ENCODE data around the gene SPTLC3. TPM values are rescaled to one million over a fixed set of nuclear protein-coding genes. Genes with fewer than 3 reads are reported as not detected.

The SPTLC3 gene
- total RNA-seq, 3 donors from 2014 or later: 0.16 to 0.71 (median 0.23) TPM

DNA sequence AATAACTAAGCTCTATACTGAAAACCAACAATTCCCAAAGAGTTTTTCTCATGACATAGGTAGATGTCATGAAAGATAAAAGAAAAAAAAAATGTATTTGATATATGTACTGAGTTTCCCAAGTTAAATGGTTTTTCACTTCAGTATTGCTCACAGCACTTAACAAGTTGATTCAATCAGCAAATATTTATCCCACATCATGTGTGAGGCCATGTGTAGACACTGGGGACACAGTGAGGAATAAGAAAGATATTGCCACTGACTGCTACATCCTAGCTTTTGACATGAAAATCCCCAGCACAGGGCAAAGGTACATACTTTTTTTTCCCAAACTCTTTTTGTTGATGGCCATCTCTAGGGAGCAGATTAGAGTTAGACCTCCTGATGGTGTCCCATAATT is 25.3 kb downstream of the SPTLC3 start:
- no peak overlapping the region for H3K4me3 Mint-ChIP-seq
- no peaks in the 10 kb centered on the region for H3K27me3 Mint-ChIP-seq (ENCODE audit: low read depth)
- H3K9me3 Mint-ChIP-seq: no peaks in the 10 kb centered on the region
- DNase-seq (no peak), ATAC-seq (no peak)
- no peaks in the 10 kb centered on the region for H3K36me3 Mint-ChIP-seq (ENCODE audit: insufficient read depth)
- no peaks in the 10 kb centered on the region for H3K4me1 Mint-ChIP-seq (ENCODE audit: low read depth)

DNA sequence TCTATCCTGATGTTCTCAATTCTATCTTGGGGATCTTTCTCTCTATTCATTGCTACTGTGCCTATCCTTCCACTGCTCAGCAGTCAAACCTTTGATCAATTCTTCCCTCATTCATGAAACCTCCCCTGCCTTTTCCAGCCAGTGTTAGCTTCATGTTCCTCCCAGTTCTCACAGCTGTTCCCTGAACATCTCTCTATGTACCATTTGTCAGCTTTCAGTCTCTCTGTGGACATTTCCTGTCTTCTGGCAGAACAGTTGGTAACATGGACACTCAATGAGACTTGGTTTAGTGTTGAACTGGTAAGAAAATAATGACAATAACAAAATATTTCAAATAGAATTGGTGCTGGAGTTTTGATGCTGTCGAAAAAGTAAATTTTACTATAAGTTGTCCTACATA is 26.2 kb downstream of the SPTLC3 start:
- H3K36me3 Mint-ChIP-seq (ENCODE audit: insufficient read depth): no peaks in the 10 kb centered on the region
- no peak for DNase-seq
- no peak overlapping the region for H3K4me3 Mint-ChIP-seq
- H3K9me3 Mint-ChIP-seq: no peaks in the 10 kb centered on the region
- ATAC-seq: no peak
- no peaks in the 10 kb centered on the region for H3K4me1 Mint-ChIP-seq (ENCODE audit: low read depth)
- no peaks in the 10 kb centered on the region for H3K27me3 Mint-ChIP-seq (ENCODE audit: low read depth)

DNA sequence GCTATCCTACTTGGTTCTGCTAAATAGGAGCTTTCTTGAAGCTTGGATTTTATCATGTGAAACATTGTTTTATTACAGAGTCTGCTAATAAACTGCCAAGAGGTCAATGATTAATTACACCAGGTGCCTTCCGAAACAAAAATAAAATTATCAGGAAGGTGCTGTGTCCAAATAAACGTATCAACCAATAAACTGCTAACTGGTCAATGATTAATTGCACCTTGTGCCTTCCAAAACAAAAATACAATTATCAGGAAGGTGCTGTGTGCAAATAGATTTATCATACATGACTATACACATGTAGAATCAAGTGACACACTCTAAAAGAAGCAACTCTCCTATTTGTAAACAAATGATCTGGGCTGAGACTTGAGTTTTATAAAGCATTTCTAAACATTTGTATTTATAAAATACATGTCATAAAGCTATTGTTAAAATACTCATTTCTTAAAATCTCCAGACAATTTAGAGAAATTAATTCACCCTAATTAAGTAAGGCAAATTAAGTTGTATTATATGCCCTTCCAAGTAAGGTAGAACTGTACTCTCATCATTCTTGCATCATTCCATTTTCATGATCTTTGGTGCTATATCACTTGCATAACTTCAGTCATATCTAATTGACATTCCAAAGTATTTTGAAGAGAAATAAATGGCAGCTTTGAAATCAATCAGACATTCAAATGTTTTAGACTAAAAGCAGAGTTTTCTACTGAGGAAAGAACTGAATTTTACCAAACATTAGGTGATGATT is 26.8 kb downstream of the SPTLC3 start:
- DNase-seq (no peak), ATAC-seq (no peak)
- no peaks in the 10 kb centered on the region for H3K9me3 Mint-ChIP-seq
- H3K4me1 Mint-ChIP-seq (ENCODE audit: low read depth): no peaks in the 10 kb centered on the region
- no peaks in the 10 kb centered on the region for H3K36me3 Mint-ChIP-seq (ENCODE audit: insufficient read depth)
- H3K27me3 Mint-ChIP-seq (ENCODE audit: low read depth): no peaks in the 10 kb centered on the region
- no peak overlapping the region for H3K4me3 Mint-ChIP-seq

DNA sequence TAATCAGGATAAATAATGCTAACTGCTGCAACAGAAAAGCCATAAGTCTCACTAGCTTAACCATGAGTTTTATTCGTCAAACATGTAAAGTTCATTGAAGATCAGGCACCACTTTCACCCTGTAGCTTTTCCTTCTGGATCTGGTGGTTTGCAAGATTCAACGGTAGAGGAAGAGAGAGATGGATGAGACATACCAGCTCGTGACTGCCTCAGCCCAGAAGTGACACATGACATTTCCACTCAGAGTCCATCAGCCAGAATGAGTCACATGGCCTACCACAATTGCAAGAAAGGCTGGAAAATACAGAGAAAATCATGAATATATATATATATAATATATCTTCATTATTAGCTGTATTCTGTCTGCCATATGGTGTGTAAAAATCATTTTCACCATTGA is 29.0 kb downstream of the SPTLC3 start:
- Mint-ChIP-seq H3K36me3 (ENCODE audit: insufficient read depth) (no peaks in the 10 kb centered on the region), H3K4me3 (no peak overlapping the region), H3K27me3 (ENCODE audit: low read depth) (peaks cover 3% of the 10 kb centered on the region), H3K9me3 (no peaks in the 10 kb centered on the region), H3K4me1 (ENCODE audit: low read depth) (no peaks in the 10 kb centered on the region)
- no peak for DNase-seq
- ATAC-seq: no peak

DNA sequence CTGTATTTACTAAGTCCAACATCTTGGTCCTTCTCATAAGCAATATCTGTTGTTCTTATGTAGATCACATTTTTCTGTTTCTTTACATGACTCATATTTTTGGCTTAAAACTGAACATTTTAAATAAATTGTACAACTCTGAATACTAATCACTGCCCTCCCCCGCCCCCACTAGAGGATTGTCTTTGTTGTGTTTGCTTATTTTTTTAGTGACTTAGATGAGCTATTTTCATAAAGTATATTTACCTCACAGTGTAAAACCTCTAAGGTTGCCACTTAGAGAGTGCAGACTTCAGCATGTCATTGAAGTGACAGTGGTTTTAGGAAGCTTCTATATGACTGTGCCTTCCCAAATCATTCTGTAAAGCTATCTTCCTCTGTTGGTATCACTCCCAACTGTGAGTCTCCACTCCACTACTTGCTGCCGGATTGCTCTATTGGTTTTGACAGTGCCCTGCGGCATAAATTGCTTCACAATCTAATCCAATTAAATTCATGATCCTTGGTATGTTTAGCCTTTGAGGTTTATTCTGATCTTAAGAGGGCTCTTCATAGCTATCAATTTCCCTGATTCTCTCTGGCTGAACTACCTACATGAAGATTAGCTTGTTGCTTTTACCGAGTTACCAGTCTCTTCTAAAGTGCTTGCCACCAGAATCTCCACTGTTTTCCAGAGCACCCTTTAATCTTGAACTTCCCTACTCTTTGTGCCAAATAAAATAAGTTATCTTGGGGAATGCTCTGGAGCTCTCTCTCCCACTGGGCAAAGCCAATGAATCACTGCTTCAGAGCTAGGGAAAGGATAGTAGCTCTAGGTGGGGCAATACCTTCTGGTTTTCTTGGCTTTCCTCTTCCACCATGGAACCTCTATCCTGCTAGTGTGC is 33.0 kb downstream of the SPTLC3 start:
- no peak overlapping the region for H3K4me3 Mint-ChIP-seq
- no peaks in the 10 kb centered on the region for H3K9me3 Mint-ChIP-seq
- no peaks in the 10 kb centered on the region for H3K36me3 Mint-ChIP-seq (ENCODE audit: insufficient read depth)
- H3K27me3 Mint-ChIP-seq (ENCODE audit: low read depth): peaks cover 7% of the 10 kb centered on the region
- no peaks in the 10 kb centered on the region for H3K4me1 Mint-ChIP-seq (ENCODE audit: low read depth)
- DNase-seq (no peak), ATAC-seq (no peak)

DNA sequence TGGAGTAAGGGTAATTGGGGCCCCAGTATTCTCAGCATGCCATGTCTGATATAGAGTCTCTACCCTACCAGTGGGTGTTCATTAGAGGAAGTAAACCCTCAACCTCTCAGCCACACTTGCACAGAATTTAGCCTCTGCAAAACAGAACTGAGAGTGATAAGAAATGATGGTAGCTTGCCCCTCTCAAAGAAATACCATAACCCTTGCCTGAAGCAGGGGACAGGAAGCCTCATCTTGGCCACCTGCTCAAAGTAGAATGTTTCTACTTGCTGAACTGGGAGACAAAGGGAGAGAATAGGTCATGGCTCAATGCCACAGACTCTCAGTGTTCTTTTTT is 33.7 kb downstream of the SPTLC3 start:
- H3K27me3 Mint-ChIP-seq (ENCODE audit: low read depth): peaks cover 7% of the 10 kb centered on the region
- ATAC-seq: no peak
- H3K9me3 Mint-ChIP-seq: no peaks in the 10 kb centered on the region

DNA sequence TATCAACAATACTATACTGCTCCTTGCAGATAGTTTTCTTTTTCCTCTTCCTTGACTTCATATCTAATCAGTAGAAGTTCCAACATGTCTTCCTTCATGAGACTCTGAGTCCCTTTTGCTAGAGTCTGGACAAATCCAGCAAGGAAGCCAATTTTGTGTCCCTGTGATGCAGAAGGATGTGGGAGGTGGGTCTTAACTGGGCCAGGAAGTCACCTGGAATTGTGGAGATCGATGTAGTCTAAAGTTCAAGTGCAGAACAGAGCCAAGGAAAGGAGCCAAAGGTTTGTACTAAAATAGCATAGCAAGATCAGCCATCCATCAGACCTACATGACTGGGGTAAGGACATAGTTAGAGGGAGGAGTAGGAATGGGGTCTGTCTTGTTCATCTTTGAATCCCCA is 37.6 kb downstream of the SPTLC3 start:
- H3K9me3 Mint-ChIP-seq: no peaks in the 10 kb centered on the region
- H3K36me3 Mint-ChIP-seq (ENCODE audit: insufficient read depth): no peaks in the 10 kb centered on the region
- no peak for ATAC-seq
- DNase-seq: no peak
- H3K4me3 Mint-ChIP-seq: no peak overlapping the region
- no peaks in the 10 kb centered on the region for H3K4me1 Mint-ChIP-seq (ENCODE audit: low read depth)
- peaks cover 7% of the 10 kb centered on the region for H3K27me3 Mint-ChIP-seq (ENCODE audit: low read depth)

More for the DNA sequence above, 33.7 kb downstream of the SPTLC3 start:
- H3K36me3 Mint-ChIP-seq (ENCODE audit: insufficient read depth): no peaks in the 10 kb centered on the region
- no peak for DNase-seq
- H3K4me1 Mint-ChIP-seq (ENCODE audit: low read depth): no peaks in the 10 kb centered on the region
- H3K4me3 Mint-ChIP-seq: no peak overlapping the region

DNA sequence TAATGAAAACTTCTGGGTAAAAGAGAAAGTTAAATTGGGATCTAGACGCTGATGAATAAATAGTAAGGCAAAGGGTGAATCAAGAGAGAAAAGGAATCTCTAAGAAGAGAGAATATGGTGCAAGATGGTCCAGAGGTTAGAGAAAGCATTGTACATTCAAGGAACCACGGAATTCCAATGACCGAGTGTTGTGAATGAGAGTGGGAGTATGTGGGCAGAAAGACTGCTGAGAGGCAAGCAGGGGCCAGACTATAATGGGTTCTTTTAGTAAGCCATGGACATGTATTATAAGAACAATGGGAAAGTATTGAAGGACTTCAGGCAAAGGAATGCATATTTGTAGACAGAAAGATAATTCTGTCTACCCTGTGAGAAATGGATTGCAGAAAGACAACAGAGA is 45.2 kb downstream of the SPTLC3 start:
- Mint-ChIP-seq H3K4me3 (no peak overlapping the region), H3K4me1 (ENCODE audit: low read depth) (no peaks in the 10 kb centered on the region), H3K27me3 (ENCODE audit: low read depth) (no peaks in the 10 kb centered on the region), H3K36me3 (ENCODE audit: insufficient read depth) (no peaks in the 10 kb centered on the region), H3K9me3 (no peaks in the 10 kb centered on the region)
- DNase-seq: no peak
- no peak for ATAC-seq

DNA sequence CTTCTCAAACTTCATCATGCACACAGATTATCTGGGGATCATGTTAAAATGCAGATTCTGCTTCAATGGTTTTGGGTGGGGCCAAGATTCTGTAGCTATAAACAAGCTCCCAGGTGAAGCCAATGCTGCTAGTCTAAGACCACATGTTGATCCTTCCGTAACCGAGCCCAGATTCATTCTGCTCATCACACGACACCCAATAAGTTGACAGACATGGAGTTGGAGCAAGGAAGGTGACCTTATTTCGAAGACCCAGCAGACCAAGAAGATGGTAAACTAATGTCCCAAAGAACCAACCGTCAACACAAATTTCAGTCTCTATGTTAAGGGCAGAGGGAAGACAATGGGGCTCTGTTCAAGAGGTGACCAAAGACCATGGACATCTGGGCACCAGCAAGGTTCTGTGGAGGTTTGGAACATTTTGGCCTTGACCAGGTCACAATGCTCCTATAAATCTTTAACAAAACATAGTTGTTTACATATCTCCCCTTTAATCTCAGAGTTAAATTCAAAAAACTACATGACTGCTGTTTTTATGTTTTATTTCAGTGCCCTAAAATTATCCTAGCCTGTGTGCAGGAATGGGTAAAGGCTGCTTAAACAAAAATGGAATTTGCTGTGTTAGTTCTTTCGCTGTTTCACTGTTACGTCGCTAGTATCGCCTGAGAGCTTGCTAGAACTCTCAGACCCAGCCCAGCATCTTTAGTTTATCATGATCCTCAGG is 50.1 kb downstream of the SPTLC3 start:
- no peaks in the 10 kb centered on the region for H3K9me3 Mint-ChIP-seq
- ATAC-seq (no peak), DNase-seq (no peak)
- H3K4me3 Mint-ChIP-seq: no peak overlapping the region
- H3K27me3 Mint-ChIP-seq (ENCODE audit: low read depth): no peaks in the 10 kb centered on the region
- no peaks in the 10 kb centered on the region for H3K36me3 Mint-ChIP-seq (ENCODE audit: insufficient read depth)
- H3K4me1 Mint-ChIP-seq (ENCODE audit: low read depth): no peaks in the 10 kb centered on the region

DNA sequence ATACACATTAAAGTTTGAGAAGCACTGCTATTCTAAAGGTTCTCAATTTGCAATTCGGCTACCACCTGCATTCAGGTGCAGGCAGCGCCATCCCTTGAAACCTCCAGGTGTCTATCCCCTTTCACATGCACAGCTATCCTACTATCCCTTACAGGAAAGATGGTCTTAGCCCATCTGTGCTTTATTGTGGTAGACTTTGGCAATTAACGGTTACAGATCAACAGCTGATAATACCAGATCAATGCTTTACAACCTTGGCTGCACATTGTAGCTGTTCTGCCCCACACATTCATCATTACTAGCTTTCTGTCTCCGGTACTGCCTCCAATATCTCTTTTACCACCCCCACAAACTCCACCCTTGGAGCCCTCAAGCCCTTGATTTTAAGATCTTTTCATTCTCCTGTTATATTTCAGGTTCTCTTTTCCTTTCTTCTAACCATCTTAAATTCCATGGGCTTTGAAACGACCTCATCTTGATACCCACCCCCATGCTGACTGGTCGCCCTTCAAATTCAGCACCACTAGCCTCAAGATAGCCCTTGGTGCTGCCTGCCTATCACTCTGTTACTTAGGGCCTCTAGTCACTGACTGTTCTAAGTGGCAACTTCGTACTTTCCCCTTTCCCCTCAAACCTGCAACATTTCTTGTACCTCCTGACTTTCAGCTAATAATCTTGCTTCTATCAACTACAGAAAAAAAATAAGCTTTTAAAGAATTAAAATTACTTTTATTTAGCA is 50.8 kb downstream of the SPTLC3 start:
- DNase-seq: no peak
- Mint-ChIP-seq H3K4me3 (no peak overlapping the region), H3K9me3 (no peaks in the 10 kb centered on the region)

DNA sequence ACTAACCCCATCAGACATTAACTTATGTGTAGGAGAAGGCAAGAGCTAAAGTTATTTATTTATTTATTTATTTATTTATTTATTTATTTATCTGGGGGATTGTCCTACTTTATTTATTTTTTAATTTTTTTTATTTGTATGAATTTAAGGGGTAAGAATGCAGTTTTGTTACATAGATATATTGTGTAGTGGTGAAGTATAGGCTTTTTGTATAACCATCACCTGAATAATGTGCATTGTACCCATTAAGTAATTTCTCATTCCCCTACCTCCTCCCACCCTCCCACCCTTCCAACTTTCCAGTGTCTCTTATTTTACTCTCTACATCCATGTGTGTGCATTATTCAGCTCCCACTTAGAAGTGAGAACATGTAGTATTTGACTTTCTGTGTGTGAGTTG is 51.6 kb downstream of the SPTLC3 start:
- no peaks in the 10 kb centered on the region for H3K27me3 Mint-ChIP-seq (ENCODE audit: low read depth)
- no peak overlapping the region for H3K4me3 Mint-ChIP-seq
- ATAC-seq (no peak), DNase-seq (no peak)
- no peaks in the 10 kb centered on the region for H3K36me3 Mint-ChIP-seq (ENCODE audit: insufficient read depth)
- no peaks in the 10 kb centered on the region for H3K4me1 Mint-ChIP-seq (ENCODE audit: low read depth)
- no peaks in the 10 kb centered on the region for H3K9me3 Mint-ChIP-seq

More for the DNA sequence above, 50.8 kb downstream of the SPTLC3 start:
- Mint-ChIP-seq H3K27me3 (ENCODE audit: low read depth) (no peaks in the 10 kb centered on the region), H3K36me3 (ENCODE audit: insufficient read depth) (no peaks in the 10 kb centered on the region), H3K4me1 (ENCODE audit: low read depth) (no peaks in the 10 kb centered on the region)
- no peak for ATAC-seq

DNA sequence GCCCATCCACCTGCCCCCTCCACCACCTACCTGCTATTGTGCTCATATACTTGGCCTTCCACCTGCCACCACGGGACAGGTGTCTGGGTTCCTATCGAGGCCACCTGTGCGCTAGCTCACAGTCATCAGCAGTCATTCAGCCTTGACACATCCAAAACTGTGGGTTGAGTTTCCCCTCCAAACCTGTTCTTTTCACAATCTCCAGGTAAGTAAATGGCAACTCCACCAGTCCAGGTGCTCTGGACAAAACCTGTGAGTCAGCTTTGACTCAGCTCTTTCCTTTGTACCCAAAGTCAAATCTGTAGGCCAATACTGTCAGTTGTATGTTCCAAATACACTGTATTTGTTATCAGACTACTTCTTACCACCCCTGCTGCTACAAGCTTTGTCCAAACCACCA is 52.6 kb downstream of the SPTLC3 start:
- H3K36me3 Mint-ChIP-seq (ENCODE audit: insufficient read depth): no peaks in the 10 kb centered on the region
- no peak for DNase-seq
- ATAC-seq: no peak
- H3K4me3 Mint-ChIP-seq: no peak overlapping the region
- H3K9me3 Mint-ChIP-seq: peaks cover under 1% of the 10 kb centered on the region
- H3K27me3 Mint-ChIP-seq (ENCODE audit: low read depth): no peaks in the 10 kb centered on the region
- no peaks in the 10 kb centered on the region for H3K4me1 Mint-ChIP-seq (ENCODE audit: low read depth)

DNA sequence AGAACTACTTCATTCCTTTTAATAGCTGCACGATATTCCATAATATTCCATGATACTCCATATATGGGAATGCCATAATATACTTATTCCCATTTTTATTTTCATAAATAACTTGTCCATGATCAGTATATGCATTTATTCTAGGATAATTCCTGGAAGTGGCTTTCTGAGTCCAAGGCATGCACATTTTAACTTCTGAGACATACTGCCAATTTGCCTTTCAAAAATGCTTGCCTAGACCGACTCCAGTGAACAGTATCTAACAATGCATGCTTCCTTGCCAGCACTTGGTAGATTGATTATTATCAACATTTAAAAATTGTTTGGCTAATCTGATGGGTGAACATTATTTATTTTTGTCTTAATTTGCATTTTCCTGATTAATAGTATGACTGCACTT is 54.0 kb downstream of the SPTLC3 start:
- Mint-ChIP-seq H3K27me3 (ENCODE audit: low read depth) (peaks cover 3% of the 10 kb centered on the region), H3K4me3 (no peak overlapping the region), H3K36me3 (ENCODE audit: insufficient read depth) (no peaks in the 10 kb centered on the region), H3K9me3 (peaks cover 5% of the 10 kb centered on the region), H3K4me1 (ENCODE audit: low read depth) (no peaks in the 10 kb centered on the region)
- no peak for ATAC-seq
- no peak for DNase-seq

DNA sequence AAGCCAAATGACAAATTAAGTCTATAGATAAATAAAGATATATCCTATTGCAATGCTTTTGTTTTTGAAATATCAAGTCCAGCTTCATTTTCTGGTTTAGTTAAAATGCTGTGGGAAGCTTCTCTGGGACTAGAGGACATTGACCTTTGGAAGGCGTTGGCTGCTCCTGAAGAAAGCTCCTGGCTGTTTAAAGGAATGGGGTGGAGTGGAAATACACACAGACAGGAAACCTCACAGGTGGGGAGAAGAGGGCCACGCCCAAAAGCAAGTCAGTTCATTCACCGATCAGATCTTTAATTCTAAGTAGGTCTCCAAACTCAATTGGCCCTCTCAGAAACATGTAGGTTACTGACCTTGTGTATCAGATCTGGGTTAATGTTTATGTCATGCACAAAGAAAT is 59.6 kb downstream of the SPTLC3 start:
- ATAC-seq (no peak), DNase-seq (no peak)
- Mint-ChIP-seq H3K4me3 (no peak overlapping the region), H3K4me1 (ENCODE audit: low read depth) (no peaks in the 10 kb centered on the region), H3K27me3 (ENCODE audit: low read depth) (peaks cover 6% of the 10 kb centered on the region), H3K9me3 (peaks cover 5% of the 10 kb centered on the region), H3K36me3 (ENCODE audit: insufficient read depth) (no peaks in the 10 kb centered on the region)
